Measurements from ENCODE around the gene FER1L5.

FER1L5 gene

DNA sequence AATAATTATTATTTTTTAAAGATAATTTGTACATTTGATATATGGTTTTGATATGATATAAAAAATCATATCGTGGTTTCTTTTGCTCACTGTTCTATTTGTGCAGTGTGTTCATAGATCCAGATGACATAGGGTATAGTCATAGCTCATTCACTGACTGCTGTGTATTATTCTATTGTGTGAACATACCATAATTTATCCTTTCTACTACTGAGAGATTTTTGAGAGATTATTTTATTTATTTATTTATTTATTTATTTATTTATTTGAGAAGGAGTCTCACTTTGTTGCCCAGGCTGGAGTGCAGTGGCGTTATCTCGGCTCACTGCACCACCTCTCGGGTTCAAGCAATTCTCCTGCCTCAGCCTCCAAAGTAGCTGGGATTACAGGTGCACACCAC is 39.0 kb downstream of the FER1L5 start:
- no peak for DNase-seq

DNA sequence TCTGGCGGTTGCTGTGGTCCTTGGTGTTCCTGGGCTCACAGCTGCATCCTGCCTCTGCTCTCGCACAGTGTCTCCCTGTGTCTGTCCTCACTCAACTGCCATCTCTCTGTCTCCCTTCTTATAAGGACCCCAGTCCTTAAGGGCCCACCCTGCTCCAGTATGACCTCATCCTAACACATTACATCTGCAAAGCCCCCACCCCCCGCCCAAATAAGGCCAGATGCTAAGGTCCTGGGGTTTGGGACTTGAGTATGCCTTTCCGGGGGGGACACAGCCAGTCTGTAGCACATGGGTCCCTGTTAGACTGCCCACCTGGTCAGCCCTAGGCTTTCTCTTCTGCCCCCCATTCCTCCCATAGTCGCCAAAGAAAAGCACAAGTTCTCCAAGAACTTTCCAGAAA is 40.7 kb downstream of the FER1L5 start:
- no peak for DNase-seq

DNA sequence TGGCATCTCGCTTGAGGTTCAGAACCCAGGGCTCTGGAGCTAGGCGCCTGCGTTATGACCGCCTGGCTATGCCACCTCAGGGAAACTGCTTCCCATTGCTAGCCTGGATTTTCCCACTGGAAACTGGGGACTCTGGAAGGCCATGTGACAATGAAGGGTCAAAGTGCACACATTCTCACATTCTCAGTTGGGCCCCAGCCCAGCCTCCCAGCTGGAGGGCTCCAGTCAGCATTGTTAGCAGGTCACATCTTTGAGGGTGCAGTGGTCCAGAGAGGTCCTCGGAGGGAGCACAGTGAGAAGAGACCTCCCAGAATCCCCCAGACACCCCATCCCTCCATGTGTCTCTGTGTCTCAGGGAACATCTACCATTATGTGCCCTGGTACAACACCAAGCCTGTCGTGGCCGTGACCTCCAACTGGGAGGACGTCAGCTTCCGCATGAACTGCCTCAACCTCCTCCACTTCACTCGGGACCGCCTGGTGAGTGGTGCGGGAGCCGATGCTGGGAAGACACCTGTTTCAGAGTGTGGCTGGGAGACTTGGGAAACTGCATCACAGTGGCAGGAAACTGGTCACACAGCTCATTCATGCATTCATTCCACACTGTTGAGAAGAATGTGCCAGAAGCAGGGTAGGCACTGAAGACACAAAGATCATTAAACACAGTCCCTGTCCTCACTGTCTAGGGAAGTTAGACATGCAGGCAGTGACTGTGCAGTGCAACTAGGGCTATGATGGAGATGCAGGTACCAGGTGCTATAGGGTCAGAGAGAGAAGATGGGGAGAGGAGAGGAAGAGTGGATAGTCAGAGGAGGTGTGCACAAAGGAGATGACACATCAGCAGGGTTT is 41.6 kb downstream of the FER1L5 start:
- no peak for DNase-seq

DNA sequence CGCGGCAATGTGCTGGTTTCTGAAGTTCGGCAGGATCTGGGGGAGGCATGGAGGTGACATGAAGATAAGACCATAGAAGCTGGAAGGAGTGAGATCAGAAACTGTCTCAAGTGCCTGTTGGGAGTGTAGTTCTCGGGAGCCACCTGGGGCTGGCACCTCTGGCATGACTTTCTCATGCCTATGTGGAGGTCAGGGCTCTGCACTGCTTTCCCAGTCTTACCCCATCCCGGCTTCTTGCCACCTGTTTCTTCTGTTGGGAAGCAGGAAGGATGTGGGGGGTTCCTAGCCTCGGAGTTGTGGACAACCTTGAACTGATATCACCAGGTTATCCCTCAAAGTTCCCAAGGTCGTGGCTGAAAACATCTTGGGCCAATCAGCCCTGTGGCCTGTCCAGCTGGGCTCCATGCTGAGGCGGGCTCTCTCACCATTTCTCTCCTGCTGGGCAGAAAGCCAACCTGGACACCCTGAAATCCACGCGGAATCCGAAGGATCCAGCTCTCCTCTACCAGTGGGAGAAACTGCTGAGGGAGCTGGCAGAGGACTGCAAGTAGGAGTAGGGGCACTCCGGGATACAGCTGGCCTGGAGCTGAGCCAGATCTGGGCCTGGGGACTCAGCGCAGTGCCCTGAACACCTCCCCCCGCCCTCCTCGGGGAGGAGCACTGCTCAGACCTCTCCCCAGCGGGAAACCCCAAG is 42.5 kb downstream of the FER1L5 start:
- peak; percentile 52 for DNase-seq

DNA sequence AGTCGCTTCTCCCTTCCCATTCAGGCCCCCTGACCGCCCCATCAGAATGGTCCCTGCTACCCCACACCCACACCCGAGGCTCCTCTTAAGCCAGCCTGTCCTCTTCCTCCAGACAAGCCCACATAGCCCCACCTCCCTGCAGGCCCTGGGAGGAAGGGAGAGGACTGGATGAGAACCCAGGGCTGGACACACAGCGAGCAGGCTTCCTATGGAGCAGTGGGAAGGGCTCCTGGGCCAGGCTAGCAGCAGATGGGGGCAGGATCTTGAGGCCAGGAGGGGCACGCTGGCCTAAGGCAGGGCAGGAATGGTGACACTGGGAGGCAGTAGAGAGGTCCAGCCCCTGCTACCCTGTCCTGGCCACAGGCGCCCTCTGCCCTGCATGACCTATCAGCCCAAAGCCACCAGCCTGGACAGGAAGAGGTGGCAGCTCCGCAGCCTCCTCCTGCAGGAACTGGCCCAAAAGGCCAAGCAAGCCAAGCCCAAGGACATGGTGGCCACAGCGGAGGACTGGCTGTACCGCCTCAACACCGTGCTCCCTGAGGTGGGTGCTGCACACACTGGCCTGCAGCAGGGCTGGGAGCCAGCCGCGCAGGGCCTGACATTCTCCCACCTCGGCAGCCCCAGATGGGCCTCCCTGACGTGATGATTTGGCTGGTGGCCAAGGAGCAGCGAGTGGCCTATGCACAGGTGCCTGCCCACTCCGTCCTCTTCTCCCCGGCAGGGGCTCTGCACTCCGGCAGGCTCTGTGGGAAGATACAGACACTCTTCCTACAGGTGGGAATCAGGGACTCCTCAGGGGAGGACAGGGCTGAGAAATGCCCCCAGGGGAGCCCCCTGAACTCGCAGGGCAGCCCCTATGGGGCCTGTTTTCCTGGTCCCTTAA is 43.3 kb downstream of the FER1L5 start:
- peak; percentile 77 for DNase-seq

DNA sequence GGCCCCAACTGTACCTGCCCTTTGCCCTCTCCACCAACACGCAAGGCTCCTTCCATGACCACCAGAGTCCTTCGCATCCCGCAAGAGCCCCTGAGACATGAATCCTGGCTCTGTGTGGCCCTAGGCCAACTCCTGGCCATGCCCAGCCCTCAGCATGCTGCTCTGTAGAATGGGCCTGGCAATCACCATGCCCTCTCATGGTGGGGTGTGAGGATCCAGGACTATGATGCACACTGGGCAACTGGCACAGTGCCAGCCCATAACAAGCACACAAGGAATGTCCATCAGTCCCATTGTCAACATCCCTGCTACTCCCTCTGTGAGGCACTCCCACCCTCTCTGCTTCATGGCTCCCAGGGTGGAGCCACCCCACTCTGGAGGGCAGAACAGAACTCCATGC is 44.7 kb downstream of the FER1L5 start:
- DNase-seq, result no peak

DNA sequence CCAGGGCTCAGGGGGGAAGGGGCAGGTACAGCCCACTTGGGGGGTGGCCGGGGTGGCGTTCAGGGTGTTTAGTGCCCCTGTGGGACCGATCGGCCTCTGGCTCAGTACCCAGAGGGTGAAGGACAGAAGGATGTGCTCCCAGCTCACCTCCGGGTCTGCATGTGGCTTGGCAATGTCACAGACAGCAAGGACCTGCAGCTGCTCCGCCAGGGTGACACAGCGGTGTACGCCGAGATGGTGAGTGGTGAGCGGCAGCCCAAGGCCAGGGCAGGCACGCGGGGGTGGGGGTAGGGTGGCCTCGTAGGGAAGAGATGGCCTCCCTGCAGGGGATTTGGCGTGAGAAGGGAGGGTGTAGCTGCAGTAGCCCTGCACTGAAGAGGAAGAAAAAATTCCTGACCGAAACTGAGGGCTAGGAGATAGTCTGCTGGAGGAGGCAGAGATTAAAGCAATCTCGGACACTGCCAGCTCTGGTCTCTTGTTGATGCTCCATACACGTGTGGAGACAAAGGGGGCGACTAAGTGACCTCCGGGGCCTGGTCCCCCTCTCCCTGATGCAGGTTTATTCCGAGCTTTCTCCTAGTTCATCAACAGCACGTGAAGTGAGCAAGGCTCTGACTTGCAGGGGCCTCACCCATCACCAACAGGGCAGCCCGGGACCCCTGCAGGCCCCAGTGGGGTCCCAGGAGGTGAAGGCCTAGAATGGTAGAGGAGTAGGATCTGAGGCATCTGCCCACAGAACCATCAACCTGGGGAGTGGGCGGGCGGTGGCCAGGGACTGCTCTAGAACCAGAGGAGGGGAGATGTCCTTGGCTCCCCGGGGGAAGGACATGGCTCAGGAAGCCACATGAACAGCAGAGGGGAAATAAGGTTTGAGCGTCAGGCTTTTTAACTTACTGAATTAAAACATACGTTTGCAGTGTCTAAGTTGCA is 45.4 kb downstream of the FER1L5 start:
- DNase-seq, result no peak

DNA sequence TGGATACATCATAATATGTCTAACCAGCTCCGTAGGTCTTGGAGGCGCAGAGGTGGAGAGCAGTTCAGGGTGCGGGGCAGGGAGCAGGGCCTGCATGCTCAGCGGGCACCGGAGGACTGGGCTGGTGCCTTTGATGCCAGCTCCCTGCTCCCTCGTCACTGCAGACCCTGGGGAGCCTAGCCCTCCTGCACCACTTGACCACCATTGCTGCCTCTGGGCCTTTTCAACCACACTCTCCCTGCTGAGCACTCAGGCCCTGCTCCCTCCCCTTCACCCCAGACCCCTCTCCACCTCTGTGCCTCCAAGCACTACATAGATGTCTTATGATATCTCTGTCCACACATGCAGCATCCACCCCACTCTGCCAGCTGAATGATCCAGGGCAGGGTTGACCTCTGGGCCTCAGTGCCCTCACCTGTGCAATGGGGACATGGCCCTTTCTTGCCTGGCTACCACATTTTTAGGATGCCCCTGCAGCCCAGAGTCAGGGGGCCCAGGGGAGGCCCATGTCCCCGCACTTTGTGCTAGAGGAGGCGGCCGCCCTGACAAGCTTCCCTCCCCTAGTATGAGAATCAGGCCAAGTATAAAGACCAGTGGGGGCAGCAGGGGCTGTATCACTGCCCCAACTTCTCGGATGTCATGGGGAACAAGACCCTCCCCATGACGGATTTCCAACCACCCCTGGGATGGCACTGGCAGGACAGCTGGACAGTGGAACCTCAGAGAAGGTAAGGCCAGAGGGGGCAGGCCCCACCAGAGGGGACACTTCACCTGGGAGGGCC is 46.3 kb downstream of the FER1L5 start:
- DNase-seq, result no peak

DNA sequence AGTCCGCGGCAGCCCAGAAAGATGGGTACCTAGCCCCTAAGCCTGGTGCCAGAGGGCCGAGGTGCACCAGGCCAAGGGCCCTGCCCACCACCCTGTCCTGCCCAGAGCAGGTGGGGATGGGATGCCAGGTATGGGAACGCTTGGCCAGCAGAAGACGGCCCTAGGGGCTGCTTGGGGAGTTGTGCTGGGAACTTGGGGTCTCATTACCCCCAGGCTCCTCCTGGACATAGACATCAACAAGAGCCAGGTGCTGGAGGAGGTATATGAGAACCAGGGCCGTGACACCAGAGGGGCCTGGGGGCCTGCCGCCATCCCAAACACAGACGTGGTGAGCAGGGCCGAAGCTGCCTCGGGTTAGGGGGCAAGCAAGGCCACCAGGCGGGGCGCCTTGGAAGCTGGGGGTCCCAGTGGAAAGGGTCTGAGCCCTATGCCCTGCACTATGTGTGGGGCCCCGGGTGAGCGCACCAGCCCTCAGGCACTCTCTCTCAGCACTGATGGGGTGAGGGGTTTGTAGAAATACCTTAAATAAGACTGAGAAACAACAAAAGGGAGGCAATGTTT is 46.9 kb downstream of the FER1L5 start:
- DNase-seq, result no peak

DNA sequence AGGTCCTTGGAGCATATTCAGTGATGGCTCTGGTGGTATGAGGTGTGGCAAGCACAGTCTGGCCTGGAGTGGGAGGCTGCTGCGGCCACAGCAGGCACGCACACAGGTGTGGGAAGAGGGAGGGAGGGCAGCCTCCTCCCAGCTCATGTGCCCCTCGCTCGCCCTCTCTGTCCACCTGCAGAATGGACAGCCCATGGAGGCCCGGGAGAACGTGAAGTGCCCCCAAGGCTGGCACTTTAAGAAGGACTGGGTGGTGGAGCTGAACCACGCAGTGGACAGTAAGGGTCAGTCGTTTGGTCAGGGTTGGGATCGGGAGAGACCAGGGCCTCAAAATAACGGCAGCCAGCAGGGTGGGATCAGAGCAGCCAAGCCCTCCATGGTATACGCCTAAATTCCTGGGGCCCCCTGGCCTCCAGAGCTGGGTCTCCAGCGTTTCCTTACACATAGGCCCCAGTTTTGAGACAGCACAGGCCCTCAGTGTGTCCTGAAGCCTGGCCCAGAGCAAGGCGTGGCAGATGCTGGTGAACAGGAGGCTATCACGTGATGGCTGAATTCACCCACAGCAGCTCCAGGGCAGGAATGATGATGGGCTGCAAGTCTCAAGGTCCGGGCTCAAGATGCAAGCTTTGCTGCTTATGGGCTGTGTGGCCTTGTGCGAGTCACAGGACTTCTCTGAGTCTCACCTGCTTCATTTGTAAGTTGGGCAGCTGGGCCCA is 47.9 kb downstream of the FER1L5 start:
- DNase-seq, result no peak

DNA sequence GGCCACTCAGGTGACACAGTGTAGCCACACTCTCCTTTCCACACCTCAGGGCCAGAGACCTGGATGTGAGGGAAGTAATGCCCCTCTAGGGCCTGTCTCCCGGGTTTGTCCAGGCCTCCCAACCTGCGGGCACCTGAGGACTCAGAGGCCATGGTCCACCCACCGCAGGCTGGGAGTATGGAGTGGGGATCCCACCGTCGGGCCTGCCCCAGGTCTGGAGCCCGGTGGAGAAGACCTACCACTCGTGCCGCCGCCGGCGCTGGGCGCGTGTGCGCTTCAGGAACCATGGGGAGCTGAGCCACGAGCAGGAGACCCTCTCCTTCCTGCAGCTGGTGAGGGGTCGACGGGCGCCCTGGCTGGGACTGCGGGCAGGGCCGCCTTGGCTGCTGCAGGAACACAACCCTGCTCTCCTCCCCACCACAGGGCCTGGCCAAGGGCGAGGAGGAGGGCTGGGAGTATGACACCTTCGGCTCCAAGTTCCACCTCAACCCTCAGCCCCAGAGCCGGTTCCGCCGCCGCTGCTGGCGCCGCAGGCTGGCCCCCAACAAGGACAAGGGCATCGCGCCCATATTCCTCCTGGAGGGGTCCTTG is 48.6 kb downstream of the FER1L5 start:
- no peak for DNase-seq

DNA sequence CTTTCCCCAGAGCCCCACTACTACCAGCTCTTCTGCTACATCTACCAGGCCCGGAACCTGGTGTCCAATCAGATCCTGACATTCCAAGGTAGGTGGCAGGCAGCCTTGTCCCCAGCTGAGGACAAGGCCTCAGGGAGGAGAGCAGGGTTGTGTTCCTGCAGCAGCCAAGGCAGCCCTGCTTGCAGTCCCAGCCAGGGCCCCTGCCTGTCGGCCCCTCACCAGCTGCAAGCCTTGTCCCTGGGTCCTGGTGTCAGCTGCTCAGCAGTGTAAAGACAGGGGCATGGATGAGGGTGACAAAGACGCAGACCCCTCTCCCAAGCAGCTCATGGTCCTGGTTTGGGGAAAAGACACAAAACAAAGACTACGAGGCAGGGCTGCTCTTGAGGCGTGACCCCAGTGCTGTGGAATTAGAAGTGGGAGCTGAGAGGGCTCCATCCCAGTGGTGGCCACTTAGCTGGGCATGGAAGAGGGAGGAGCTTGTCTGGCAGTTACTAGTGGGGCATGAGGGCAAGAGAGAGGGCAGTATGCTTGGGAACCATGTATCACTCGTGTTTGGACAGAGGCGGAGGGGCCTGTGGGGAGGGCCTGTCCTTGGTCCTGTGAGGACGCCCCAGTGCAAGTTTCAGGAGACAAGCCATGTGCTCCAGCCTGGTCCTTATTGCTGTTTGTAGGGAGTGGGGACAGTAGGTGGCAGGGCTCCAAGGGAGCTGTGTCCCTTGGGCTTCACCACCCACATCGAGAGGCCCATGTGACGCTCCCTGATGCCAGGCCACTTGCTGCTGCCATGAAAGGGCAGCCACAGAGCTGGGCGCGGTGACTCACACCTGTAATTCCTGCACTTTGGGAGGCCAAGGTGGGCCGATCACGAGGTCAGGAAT is 49.8 kb downstream of the FER1L5 start:
- no peak for DNase-seq

DNA sequence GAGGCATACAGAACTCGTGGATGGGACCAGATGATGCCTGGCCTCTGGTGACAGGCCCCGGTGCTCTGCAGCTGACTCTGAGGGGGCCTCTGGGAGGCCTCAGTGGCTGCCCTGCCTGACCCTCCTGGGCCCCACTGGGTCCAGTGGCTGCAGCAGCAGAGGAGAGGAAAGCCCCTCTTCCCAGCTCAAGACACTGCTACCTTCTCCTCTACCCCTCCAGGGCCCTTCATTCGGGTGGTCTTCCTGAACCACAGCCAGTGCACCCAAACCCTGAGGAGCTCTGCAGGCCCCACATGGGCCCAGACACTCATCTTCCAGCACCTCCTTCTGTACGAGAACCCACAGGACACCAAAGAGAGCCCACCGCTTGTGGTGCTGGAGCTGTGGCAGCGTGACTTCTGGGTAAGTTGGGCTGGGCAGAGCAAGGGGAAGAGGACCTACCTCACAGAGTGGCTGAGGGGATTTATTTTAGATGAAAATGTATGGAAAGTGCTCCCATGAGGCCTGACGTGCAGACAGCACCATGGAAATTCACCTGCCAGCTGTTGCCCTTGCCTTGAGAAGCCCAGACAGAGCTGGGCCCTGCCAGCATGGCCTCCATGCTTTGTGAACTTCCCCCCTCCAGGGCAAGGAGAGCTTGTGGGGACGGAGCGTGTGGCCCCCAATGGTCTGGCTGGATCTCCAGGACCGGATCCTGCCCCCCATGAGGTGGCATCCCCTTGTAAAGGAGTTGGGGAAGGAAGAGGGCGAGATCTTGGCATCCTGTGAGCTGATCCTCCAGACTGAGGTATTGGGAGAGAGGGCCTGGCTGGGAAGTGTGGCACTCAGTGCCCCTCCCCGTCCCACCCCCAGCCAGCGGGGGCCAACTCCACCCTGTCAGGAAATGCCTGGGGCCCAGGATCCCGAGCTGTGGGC is 51.0 kb downstream of the FER1L5 start:
- DNase-seq, result no peak

DNA sequence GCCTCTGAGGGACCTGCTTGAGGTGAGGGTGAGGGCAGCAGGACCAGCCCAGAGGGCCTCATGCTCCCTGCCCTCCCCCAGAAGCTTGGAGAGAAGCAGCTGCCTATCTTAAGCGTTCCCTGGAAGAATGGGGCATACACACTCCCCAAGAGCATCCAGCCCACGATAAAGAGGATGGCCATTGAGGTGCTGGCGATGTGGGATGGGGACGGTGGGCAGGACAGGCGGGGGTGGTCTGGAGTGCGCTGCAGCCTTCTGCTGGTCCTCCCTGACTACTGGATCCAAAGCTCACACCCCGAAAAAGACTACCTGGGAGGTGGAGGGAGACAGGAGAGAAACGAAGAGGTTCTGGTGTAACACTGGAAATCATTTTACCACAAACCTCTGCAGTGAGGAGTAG is 51.7 kb downstream of the FER1L5 start:
- no peak for DNase-seq

DNA sequence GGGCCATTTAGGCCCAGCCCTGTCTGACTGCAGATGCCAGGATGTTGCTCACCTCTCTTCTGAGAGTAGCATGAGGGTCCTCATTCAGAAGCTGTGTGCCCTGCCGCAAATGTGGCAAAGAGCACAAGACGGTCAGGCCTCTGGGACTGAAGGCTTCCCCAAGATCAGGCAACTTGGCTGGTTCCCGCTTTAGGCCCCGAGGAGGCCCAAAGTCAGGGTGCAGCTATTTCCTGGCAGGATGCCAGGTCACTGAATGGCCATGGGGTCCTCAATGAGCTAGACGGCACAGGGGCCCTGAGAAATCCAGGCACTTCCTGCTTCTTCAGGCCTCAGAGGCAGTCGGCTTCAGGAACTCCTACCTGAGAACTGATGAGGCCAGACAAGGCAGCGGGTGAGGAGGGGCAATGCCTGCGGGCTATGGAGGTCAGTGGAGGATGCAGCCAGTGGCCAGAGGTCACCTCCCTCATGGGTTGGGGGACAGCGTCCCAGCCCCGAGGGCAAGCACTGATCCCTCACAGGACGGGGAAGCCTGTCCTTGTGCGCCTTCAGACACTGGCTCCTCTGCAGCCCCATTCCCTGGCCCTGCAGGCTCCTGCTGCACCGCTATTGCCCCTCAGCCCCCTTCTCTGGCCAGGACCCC is 52.4 kb downstream of the FER1L5 start:
- no peak for DNase-seq

DNA sequence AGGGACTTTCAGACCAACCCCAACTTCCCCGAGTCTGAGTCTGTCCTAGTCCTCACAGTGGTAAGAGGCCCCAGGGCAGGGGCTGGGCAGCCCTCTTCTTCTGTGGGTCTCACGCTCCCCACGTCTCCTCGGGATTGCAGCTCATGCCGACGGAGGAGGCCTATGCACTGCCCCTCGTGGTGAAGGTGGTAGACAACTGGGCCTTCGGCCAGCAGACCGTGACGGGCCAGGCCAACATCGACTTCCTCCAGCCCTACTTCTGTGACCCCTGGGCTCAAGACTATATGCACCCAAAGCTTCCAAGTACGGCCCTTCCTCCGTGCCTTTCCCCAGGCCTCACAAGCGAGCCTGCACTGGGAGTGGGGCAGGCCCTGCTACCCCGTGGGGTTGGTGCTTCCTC is 53.0 kb downstream of the FER1L5 start:
- DNase-seq, result no peak

DNA sequence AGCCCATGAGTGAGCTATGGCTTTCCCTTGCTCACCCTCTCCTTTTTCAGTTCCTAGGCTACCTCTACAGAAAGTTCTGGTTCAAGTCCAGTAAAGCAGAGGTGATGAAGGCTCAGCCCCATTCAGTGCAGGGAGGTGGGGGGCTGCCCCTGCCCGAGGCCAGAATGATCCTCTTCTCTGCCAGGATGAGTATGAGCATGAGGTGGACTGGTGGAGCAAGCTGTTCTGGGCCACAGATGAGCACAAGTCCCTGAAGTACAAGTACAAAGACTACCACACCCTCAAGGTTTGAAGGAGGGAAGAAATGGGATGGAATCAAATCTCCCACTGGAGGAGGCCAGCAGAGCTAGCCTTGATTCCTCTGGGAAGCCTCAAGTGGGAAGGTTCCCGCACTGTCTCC is 54.9 kb downstream of the FER1L5 start:
- DNase-seq, result no peak
